Measurements from ENCODE around the gene FARP1.

GRCh38 chr13:98241976-98242375 is 99.1 kb downstream of the FARP1 start:
- TF ChIP-seq CTCF (conservative IDR thresholded peaks at IDR 0.05) (no peak), ZFX (IDR thresholded peaks at IDR 0.05) (no peak)

All from C4-2B (cell line).